Panc1 (cell line): ENCODE data around the gene ZMYM2.

Experiments
- POLR2AphosphoS5 ChIP-seq: IDR thresholded peaks from 2 replicates; pipeline ENCODE4 v1.6.1; 2012; ENCODE audit warnings: mild to moderate bottlenecking, low read depth, low read length, moderate library complexity
- REST ChIP-seq, 2 experiments: IDR thresholded peaks; 2 replicates each; pipeline ENCODE4 v1.6.1; 2011 to 2012; ENCODE audit warnings: low read depth in 2 of 2, control low read depth in 1 of 2, low read length in 1 of 2, mild to moderate bottlenecking in 1 of 2, moderate library complexity in 1 of 2; ENCODE audit not compliant: insufficient read depth in 1 of 2
- SIN3A ChIP-seq: IDR thresholded peaks from 2 replicates; pipeline ENCODE4 v1.6.1; 2012; ENCODE audit warnings: low read depth, mild to moderate bottlenecking, low read length, moderate library complexity, borderline replicate concordance; ENCODE audit not compliant: insufficient read depth
- TF ChIP-seq, protein P1 (sequence below): fragments of 450-650 bp; IDR thresholded peaks from 2 replicates; pipeline ENCODE4 v1.5.1; 2017; ENCODE audit warnings: mild to moderate bottlenecking

DNA sequence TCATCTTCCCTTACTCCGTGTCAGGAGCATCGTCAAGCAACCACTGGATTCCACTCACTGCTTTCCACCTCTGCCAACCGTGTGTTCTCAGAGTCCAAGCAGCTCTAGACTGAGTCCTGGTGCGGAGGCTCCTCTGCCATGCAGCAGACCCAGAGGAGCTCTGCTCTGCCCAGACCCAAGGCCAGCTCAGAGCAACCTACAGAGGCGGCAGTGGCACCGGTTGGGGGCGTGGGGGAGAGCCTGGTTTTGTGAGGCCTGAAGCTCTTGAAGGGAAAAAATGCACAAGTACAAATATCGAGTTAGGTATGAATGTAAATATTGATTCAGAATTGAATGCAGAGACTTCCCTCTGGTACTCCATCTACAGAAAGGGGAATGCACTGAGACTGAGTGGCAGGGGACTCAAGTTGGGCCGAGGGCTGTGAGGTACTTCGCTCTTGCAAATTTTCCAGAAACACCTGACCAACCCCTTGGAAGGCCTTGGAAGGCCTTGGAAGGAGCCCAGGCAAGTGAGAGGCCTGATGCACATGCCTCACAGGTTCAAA is 155.6 kb downstream of the ZMYM2 start:
- TF ChIP-seq, protein P1, sequence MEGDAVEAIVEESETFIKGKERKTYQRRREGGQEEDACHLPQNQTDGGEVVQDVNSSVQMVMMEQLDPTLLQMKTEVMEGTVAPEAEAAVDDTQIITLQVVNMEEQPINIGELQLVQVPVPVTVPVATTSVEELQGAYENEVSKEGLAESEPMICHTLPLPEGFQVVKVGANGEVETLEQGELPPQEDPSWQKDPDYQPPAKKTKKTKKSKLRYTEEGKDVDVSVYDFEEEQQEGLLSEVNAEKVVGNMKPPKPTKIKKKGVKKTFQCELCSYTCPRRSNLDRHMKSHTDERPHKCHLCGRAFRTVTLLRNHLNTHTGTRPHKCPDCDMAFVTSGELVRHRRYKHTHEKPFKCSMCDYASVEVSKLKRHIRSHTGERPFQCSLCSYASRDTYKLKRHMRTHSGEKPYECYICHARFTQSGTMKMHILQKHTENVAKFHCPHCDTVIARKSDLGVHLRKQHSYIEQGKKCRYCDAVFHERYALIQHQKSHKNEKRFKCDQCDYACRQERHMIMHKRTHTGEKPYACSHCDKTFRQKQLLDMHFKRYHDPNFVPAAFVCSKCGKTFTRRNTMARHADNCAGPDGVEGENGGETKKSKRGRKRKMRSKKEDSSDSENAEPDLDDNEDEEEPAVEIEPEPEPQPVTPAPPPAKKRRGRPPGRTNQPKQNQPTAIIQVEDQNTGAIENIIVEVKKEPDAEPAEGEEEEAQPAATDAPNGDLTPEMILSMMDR, result no peak
- TF ChIP-seq REST (IDR thresholded peaks at IDR 0.05; ENCODE audit: insufficient read depth in 1 of 2, low read depth in 2 of 2, low read length in 1 of 2) (no peak), SIN3A (no peak), POLR2AphosphoS5 (no peak)
